GM21447 (cell line): ENCODE data around the gene AFAP1.
A peak's percentile ranks its signal among the peaks of the same experiment; 100 is the strongest.

Experiments
- ATAC-seq: cut with Tn5 transposase; IDR thresholded peaks from one replicate; pipeline ENCODE4 v1.9.1; 2021; ENCODE audit not compliant: unreplicated experiment

AFAP1 gene

DNA sequence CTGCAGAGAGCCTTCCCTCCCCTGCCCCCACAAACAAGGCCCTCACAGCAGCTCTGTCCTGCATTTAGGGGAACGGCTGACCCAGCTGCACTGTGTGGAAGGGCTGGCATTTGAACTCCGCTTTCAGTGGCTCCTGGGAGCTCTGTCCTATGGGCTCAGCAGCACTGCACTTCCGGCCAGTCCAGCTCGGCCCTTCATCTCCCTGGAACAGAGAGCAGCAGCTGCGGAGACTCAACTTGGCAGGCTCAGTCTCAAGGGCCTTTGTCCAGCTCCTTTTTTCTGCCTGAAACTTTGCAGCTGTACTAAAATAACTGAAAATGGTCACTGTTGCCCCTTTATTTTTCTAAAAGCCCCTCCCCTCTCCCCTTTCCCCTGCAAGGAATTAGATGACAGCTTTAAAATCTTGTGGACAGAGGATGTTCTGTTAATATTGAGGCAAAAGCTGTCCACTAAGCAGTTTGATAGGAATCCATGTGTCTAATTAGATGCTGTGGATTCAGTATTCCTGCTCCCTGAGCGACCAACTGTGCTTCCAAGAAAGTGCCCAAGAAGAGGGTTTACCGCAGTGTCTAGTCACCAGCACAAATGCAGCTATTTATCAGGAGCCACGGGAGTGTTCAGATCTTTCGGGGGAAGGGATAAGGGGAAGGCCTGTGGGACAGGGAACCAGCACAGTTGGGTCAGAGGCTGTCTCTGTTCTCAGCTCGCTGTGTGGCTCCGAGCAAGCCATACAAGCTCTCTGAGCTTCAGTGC, 133.1 kb downstream of the AFAP1 start:
- ATAC-seq, result no peak

DNA sequence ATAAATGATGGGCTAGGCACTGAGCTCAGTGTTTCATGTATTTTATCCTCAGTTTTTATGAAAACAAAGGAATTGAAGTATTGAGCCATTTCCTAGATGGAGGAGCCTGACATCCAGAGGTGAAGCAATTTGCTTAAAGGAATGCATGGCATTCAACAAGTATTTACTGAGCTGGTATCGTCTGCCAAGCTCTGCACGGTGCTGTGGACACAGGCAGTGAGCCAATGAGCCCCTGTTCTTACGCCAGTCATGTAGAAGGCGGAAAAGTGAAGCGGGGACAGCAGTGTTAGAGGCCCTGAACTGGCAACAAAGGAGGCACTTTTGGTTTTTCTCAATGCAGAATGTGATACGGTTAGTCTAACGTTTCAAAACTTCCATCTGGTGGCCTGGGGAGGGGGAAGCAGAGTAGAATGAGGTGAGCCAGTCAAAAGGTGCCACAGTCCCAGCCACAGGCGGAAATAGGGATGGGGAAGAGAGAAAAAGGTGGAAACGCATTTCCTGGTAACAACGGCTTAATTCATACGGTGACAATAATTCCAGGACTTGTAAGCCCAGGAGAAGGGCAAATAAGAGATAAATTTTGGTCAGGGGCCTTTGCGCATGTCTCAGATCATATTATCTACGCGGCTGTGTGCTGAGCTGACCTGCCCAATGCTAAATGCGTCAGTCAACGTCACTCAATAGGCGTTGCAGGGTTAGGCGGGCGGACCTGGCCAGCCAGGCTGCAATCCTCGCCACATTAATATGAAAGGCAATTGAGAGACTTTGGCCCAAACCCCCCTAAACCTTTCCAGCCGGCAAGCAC, 133.9 kb downstream of the AFAP1 start:
- no peak for ATAC-seq

GRCh38 chr4:7804756-7805385, 134.8 kb downstream of the AFAP1 start:
- no peak for ATAC-seq

- no peak for ATAC-seq
Measured at GRCh38 chr4:7803992-7804755, 135.5 kb downstream of the AFAP1 start.

GRCh38 chr4:7803371-7803770, 136.3 kb downstream of the AFAP1 start:
- no peak for ATAC-seq

DNA sequence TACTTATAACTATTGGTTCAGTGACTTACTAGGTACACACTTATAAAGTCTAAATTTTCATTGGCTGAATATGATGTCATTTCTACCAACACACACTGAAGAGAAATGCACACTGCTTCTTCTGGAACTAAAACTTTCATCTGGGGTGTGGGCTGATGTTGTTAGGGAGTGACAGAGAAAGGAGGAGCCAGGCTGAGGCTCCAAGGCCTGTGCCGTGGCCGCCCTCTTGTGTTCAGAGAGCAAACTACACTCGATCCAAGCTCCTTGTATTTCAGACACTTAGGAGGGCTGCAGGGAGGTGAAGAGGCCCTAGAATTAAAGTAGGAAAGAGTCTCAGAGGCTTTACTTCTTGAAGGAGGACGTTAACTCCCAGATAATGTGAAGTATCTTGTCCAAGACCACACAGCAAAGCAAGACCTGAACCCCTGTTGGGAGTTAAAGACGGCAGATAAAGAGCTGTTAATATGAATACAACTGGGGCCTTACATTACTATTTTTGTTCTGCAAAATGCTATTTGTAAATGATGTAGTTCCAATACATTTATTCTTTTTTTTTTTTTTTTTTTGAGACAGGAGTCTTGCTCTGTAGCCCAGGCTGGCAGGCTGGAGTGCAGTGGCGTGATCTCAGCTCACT, 137.5 kb downstream of the AFAP1 start:
- ATAC-seq, result peak; percentile 88

DNA sequence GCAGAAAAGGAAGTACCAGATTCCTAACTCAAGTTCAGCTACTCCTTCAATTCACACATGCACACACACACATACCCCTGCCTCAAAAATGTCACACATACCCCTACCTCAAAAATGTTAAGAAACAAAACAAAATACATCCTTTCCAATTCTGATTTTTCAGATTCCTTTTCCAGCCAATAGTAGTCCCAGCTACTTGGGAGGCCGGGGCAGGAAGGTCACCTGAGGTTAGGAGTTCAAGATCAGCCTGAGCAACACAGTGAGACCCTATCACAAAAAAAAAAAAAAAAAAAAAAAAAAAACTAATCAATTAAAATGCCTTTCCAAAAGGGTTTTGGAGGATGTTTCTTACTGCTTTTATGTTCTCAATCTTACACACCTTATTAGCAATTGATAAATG, 138.0 kb downstream of the AFAP1 start:
- no peak for ATAC-seq

- ATAC-seq, result no peak
Measured at GRCh38 chr4:7801001-7801400, 138.7 kb downstream of the AFAP1 start.

DNA sequence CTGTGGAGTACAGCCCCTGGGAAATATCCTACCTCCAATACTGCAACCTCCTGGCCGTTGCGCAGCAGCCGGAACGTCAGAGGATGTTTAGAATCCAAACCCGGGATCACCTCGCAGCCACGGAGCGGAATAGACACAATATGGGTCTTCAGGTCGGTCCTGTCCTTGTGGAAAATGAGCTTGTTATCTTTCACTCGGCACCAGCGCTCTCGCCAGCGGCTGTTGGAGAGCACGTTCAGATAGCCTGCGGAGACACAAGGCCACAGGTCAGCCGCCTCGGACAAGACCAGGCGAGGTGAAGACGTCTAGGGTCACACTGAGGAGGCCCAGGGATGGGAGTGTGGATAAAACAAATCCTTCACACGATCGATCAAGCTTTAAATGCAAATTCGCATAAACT, 139.3 kb downstream of the AFAP1 start:
- no peak for ATAC-seq

DNA sequence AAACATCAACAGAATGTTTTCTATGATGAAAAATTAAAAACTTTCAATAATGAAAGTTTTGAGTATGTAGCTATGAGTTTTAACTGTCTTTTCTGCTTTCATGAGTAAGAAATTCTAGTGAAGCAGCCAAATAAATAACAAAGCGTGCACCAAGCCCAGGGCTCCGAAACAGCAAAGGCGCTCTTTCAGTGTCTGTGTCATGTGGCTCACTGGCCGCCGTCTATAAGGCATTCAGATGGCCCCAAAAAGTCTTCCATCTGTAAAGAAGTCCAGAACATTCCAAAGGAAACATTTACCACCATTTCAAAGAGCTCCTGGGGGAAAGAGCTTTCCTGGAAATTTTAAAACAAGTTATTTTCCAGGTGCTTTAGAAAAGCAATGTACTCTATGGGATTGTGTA, 139.9 kb downstream of the AFAP1 start:
- ATAC-seq, result no peak

- ATAC-seq, result no peak
Measured at GRCh38 chr4:7799306-7799705, 140.4 kb downstream of the AFAP1 start.

- no peak for ATAC-seq
Measured at GRCh38 chr4:7798178-7798995, 141.3 kb downstream of the AFAP1 start.

- no peak for ATAC-seq
Measured at GRCh38 chr4:7797330-7797729, 142.3 kb downstream of the AFAP1 start.

- ATAC-seq, result no peak
Measured at GRCh38 chr4:7795983-7796382, 143.7 kb downstream of the AFAP1 start.

GRCh38 chr4:7793186-7793585, 146.5 kb downstream of the AFAP1 start:
- ATAC-seq, result no peak

DNA sequence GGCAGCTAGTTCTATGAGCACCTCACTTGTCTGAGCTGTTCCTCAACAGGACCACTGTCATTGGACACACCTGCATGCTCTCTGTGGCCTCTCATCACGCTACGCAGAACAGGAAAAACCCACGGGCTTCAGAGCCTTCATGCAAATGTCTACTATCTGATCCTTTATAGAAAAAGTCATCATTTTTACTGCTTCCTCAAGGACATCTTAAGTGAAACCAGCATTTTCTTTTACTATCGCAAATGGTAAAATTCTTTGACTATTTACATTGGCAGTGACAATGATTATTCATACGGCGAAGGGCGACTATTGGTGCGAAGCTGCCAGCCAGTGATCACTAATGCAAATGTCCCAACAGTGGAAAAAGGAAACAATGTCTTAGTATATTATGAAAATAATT, 147.0 kb downstream of the AFAP1 start:
- no peak for ATAC-seq

- no peak for ATAC-seq
Measured at GRCh38 chr4:7790999-7791398, 148.7 kb downstream of the AFAP1 start.

- ATAC-seq, result no peak
Measured at GRCh38 chr4:7790023-7790422, 149.6 kb downstream of the AFAP1 start.

DNA sequence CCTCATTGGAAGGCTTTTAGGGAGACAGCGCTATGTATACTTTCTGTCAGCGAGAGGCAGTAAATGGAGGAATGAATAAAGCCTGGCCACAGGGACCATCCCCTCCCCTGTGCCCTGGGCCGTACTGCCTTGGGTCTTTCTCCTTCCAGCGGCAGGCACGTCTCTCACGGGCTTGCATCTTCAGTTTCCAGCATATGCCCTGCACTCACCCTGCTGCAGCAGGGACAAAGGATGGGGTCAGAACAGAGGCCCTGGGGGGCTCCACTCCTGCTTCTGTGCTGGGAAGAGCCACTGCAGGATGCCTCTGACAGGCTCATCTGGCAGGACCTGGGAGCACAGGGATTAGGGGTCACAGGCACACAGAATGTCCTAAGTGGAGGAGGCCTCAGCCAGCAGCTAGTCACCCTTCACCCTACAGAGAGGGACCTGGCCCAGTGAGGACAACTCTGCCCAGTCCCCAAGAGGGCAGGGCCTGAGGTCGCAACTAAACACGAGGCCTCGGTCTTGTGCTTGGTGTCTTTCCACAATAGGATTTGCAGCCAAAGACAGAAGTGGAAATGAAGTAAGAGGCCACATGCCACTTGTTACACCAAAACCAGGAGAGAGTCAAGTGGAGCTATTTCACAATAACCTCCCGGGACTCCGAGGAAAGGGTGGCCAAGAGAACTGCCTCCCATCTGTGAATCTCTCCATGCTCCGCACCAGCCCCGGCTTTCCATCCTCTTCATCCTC, 150.8 kb downstream of the AFAP1 start:
- no peak for ATAC-seq
